ENCODE data around the gene ESRRB. TPM values are rescaled to one million over a fixed set of nuclear protein-coding genes. Genes with fewer than 3 reads are reported as not detected.
A peak's percentile ranks its signal among the peaks of the same experiment; 100 is the strongest.

The ESRRB gene
- polyA plus RNA-seq, 4 donors = 6.8 to 9.0 (median 8.0) TPM

GRCh38 chr14:76396714-76397187 is 20.8 kb downstream of the ESRRB start:
- DNase-seq (ENCODE audit: low read depth in 4 of 4, low spot score in 2 of 4) = peak; percentile 56 to 75 (median 68)

- no peak for DNase-seq (ENCODE audit: low read depth in 4 of 4, low spot score in 2 of 4)
Measured at GRCh38 chr14:76405627-76406026, 29.7 kb downstream of the ESRRB start.

GRCh38 chr14:76407449-76408150 is 31.7 kb downstream of the ESRRB start:
- DNase-seq (ENCODE audit: low read depth in 4 of 4, low spot score in 2 of 4) = no peak

DNA sequence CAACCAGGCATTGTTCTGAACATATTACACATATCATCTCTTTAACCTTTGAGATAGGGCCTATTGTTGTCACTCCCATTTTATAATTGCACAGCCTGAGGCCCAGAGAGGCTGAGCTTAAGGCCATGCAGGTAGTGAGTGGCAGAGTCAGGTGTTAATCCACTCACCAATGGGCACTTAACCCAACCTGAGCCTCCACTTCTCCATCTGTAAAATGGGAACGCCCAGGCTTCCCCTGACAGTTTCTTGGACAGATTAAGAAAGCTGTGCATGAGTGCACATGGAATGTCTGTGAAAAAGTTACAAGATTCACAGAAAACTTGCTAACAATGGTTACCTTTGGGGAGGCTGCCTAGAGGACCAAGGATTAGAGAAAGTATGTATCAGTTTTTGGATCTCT is 32.9 kb downstream of the ESRRB start:
- DNase-seq (ENCODE audit: low read depth in 4 of 4, low spot score in 2 of 4) = no peak

DNA sequence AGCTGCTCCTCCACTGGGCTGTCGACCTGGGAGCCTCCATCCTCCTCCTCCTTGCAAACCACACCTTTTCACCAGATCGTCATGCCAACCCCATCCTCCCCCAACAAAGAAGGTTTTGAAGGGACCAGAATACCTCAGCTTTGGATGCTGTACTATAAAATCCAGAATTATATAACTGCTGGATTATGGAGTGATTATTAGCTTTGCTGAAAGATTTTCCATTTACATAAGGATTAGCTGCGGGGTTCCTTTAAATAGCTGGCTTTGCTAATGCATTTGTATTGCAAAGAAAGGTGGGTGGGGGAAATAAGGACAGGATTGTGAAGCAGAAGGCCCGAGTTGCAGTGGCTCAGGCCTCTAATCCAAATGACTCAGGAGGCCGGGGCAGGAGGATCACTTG is 36.6 kb downstream of the ESRRB start:
- DNase-seq (ENCODE audit: low read depth in 4 of 4, low spot score in 2 of 4) = no peak

- DNase-seq (ENCODE audit: low read depth in 4 of 4, low spot score in 2 of 4) = no peak
Measured at GRCh38 chr14:76413106-76413961, 37.4 kb downstream of the ESRRB start.

GRCh38 chr14:76413962-76414600 is 38.1 kb downstream of the ESRRB start:
- DNase-seq (ENCODE audit: low read depth in 4 of 4, low spot score in 2 of 4) = no peak

GRCh38 chr14:76419399-76419798 is 43.5 kb downstream of the ESRRB start:
- no peak for DNase-seq (ENCODE audit: low read depth in 4 of 4, low spot score in 2 of 4)

DNA sequence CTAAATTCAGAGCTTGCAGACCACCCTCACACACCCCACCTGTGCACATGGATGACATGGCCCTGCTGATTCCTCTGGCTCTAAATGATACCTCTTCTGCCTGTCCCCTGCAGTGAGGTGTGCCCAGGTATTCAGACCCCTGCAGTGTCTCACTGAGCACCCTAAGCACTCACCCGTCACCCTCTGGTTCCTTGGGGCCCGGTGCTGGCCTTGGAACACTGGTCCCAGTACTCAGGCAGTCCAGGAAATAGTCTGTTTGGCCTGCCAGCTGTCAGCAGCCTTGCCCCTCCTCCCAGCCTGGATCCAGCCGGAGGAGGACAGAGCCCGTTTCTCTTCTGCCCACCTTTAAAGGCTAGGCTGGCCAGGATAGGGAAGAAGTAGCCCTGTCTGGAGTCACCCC is 44.9 kb downstream of the ESRRB start:
- DNase-seq (ENCODE audit: low read depth in 4 of 4, low spot score in 2 of 4) = no peak

DNA sequence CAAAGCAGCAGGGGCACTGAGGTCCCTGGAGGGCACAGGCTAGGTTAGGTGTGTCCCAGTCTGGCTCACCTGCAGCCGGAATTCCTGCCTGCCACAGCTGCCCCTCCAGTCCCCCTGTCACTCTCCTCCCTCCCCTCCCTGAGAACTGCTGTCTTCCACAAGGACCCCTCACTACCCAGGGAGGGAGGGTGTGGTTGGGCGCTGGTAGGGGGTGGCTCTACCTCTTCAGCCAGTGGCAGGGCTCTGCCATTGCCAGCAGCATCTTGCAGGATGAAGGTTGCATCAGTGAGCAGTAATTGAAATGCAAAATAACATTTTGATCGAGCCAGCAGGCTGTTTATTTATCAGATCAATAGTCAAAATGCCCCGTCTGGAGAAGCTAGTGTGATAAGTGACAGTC is 45.7 kb downstream of the ESRRB start:
- DNase-seq (ENCODE audit: low read depth in 4 of 4, low spot score in 2 of 4) = no peak

- no peak for DNase-seq (ENCODE audit: low read depth in 4 of 4, low spot score in 2 of 4)
Measured at GRCh38 chr14:76422662-76423061, 46.7 kb downstream of the ESRRB start.

- DNase-seq (ENCODE audit: low read depth in 4 of 4, low spot score in 2 of 4) = no peak
Measured at GRCh38 chr14:76423534-76423933, 47.6 kb downstream of the ESRRB start.

DNA sequence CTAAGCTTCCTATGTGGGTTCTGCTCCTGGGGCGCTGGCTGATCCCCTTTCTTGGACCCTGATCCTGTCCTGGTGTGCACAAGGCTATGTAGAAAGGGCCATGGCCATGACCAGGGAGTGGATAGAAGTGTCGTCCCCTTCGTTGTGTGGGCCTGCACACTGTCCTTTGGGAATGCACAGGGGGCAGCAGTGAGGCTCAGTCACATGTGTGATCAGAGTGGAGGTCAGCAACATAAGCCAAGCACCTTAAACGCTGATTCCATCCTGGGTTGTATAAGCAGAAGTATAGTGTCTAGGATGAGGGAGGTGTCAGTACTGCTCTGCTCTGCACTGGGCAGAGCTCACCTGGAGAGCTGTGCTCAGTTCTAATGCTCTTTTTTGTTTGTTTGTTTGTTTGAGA is 48.4 kb downstream of the ESRRB start:
- DNase-seq (ENCODE audit: low read depth in 4 of 4, low spot score in 2 of 4) = no peak

DNA sequence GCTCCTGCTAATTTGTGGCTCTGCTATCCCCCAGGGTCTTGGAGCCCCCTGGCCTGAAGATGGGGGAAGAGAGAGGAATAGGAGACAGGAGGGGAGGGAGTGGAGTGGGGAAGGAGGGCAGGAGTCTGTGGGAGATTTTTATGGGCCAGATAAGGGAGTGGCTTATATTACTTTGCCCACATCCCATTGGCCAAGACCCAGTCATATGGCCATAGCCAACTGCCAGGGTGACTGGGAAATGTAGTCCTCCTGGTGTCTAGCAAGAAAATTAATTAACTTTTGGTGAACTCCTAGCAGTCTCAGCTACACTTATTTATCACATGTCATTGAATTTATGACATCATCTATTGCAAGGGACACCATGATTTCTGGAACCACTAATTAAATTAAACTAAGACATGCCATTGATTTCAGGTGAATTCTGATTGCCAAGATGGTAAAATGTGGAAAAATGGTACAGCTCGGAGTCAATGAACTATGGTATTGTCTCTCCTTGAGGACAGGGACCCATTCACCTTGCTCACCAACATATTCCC is 50.3 kb downstream of the ESRRB start:
- DNase-seq (ENCODE audit: low read depth in 4 of 4, low spot score in 2 of 4) = no peak

- DNase-seq (ENCODE audit: low read depth in 4 of 4, low spot score in 2 of 4) = no peak
Measured at GRCh38 chr14:76428611-76429010, 52.7 kb downstream of the ESRRB start.

DNA sequence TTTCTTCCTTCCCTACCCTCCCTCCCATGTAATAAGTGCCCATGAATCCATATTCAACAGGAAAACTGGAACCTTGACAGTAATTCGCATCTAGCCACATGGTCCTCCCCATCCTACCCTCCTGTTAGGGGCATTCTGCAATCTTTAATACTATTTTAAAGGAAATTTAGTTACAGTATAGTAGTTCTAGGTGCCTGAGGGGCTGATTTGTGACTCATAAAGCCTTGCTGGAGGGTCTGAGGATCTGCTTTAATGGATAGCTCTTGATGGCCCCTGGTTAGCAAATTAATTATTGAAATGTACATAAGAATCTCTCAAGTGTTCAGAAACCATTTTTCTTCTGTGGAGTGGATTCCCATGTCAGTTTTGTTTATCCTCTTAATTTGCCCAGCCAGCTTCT is 54.1 kb downstream of the ESRRB start:
- no peak for DNase-seq (ENCODE audit: low read depth in 4 of 4, low spot score in 2 of 4)

DNA sequence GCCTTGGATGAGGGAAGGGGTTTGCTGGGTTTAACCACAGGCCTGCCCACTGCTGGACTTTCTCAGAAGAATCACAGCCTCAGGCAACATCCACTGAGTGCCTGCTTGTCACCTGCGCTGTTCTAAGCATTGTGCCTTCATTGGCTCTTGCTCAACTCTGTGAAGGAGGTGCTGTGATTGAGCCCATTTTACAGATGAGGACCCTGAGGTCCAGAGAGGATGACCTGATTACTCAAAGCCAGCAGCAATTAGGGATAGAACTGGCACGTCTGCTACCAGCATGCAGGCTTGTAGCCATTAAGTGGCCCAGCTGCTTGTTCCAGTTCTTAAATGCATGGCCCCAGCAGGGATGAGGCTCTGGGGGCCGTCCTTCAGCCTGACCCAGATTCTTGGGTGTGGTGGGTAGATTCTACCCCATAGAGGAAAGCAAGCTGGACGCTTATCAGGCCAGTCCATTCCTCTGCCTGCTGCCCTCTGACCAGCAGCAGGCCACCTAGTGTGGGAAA is 54.6 kb downstream of the ESRRB start:
- no peak for DNase-seq (ENCODE audit: low read depth in 4 of 4, low spot score in 2 of 4)

DNA sequence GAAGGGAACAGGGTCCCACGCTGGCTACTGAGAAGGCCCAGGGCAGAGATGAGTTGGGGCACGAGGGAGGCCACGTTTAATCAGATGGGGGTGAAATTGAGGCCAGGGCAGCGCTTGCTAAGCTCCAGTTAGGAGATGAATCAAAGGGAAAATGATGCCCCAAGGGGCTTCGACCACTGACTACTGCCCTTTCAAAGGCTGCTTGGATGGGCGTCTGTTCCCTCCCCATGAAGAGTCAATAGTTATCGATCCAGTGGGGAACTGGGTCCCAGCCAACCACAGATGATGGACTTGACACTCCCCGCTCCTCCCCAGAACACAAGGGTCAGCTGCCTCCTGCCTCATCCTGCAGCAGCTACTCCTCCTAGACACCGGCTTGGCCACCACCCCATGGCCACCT is 55.6 kb downstream of the ESRRB start:
- no peak for DNase-seq (ENCODE audit: low read depth in 4 of 4, low spot score in 2 of 4)

- DNase-seq (ENCODE audit: low read depth in 4 of 4, low spot score in 2 of 4) = no peak
Measured at GRCh38 chr14:76432827-76433752, 57.2 kb downstream of the ESRRB start.

GRCh38 chr14:76434220-76434619 is 58.3 kb downstream of the ESRRB start:
- DNase-seq (ENCODE audit: low read depth in 4 of 4, low spot score in 2 of 4) = peak in 3 of 4 donors; percentile 46 to 63 (median 55)

All from left renal cortex interstitium (tissue), 4 donors.